ENCODE data around the gene SLC9A9. TPM values are rescaled to one million over a fixed set of nuclear protein-coding genes. Genes with fewer than 3 reads are reported as not detected.

The SLC9A9 gene
- total and polyA plus RNA-seq, 9 of the 15 experiments (the other 6 are each of a cell fraction or from before 2014, with no cell fraction given) = 0.03 to 0.13 TPM; not detected in 7

DNA sequence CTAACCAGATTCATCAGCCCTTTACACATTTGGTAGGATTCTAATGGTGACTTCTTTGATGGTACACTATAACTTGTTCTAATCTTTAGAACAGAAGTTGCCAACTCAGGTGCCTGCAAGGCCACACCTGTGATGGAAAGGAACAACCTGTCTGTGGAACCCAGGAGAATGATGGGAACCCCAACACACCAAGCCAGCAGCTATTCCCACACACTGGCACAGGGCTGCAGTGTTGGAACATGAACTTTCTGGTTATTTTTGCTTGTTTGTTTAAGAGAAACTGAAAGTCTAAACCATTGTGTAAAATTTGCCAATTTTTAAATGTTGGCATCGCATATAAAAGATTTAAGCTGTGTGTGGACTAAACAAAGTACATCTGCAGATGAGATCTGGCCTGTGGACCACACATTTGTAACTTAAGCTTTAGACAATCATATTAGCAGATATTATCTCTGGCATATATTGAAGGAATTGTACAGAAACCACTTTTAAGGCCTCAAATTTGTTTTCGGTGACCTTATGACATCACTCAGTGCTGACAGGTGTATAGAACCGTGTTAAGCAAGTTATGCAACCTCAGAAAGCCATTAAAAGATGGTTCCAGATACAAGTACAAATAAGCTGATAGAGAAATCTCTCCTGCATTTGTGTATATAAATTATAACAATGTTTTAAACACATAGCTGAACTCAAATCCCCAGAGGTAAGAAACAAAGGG, 242.9 kb downstream of the SLC9A9 start:
- no peak for FAIRE-seq
- Histone ChIP-seq H3K9me3 (replicated peaks; ENCODE audit: control insufficient read depth, insufficient read depth, low read depth, low read length) (no peaks in the 10 kb centered on the region), H3K27ac (ENCODE audit: extremely low read depth, low read depth, low read length) (no peak overlapping the region), H3K36me3 (ENCODE audit: control insufficient read depth, insufficient read depth, low read length) (no peaks in the 10 kb centered on the region), H3K4me3 (no peak overlapping the region), H2AFZ (ENCODE audit: low read depth, low read length) (no peak overlapping the region), H3K9ac (ENCODE audit: insufficient read depth in 1 of 2, low read depth in 2 of 2, low read length in 2 of 2) (no peak overlapping the region), H4K20me1 (replicated peaks; ENCODE audit: control insufficient read depth, insufficient read depth, low read length) (no peaks in the 10 kb centered on the region), H3K79me2 (ENCODE audit: control insufficient read depth, insufficient read depth, low read length) (no peaks in the 10 kb centered on the region), H3K4me1 (replicated peaks in 1 of 2; ENCODE audit: control insufficient read depth in 2 of 2, insufficient read depth in 2 of 2, low read length in 2 of 2) (no peaks in the 10 kb centered on the region), H3K27me3 (ENCODE audit: control insufficient read depth in 2 of 2, insufficient read depth in 2 of 2, low read length in 2 of 2) (no peaks in the 10 kb centered on the region), H3K4me2 (ENCODE audit: insufficient read depth, low read length) (no peak overlapping the region), H3K9me1 (ENCODE audit: control insufficient read depth, insufficient read depth, low read length) (no peaks in the 10 kb centered on the region)
- ChIA-PET CTCF (ENCODE audit: low intra/inter-chr PET ratio) (no interaction called here), POLR2A (no interaction called here)
- ATAC-seq = no peak
- intact Hi-C loops (cut with micrococcal nuclease) = no loop called here
- in situ Hi-C loops (cut with MboI) = no loop called here
- no peak for DNase-seq (ENCODE audit: extremely low read depth in 1 of 4, low spot score in 3 of 4)
- WGBS (ENCODE audit: insufficient coverage, low coverage, missing lambda C conversion rate) = 5% methylated on average over 3 of the region's 3 CpGs
- BruUV-seq (replicated peaks) = no TSS peak
- TF ChIP-seq MAZ (CRISPR knock-in tag; conservative IDR thresholded peaks at IDR 0.05 in 1 of 2, IDR thresholded peaks at IDR 0.05 in 1 of 2) = no peak
- no peak for TF ChIP-seq ZKSCAN1 (IDR thresholded peaks at IDR 0.05; ENCODE audit: low read depth, low read length)
- TF ChIP-seq, protein P1, sequence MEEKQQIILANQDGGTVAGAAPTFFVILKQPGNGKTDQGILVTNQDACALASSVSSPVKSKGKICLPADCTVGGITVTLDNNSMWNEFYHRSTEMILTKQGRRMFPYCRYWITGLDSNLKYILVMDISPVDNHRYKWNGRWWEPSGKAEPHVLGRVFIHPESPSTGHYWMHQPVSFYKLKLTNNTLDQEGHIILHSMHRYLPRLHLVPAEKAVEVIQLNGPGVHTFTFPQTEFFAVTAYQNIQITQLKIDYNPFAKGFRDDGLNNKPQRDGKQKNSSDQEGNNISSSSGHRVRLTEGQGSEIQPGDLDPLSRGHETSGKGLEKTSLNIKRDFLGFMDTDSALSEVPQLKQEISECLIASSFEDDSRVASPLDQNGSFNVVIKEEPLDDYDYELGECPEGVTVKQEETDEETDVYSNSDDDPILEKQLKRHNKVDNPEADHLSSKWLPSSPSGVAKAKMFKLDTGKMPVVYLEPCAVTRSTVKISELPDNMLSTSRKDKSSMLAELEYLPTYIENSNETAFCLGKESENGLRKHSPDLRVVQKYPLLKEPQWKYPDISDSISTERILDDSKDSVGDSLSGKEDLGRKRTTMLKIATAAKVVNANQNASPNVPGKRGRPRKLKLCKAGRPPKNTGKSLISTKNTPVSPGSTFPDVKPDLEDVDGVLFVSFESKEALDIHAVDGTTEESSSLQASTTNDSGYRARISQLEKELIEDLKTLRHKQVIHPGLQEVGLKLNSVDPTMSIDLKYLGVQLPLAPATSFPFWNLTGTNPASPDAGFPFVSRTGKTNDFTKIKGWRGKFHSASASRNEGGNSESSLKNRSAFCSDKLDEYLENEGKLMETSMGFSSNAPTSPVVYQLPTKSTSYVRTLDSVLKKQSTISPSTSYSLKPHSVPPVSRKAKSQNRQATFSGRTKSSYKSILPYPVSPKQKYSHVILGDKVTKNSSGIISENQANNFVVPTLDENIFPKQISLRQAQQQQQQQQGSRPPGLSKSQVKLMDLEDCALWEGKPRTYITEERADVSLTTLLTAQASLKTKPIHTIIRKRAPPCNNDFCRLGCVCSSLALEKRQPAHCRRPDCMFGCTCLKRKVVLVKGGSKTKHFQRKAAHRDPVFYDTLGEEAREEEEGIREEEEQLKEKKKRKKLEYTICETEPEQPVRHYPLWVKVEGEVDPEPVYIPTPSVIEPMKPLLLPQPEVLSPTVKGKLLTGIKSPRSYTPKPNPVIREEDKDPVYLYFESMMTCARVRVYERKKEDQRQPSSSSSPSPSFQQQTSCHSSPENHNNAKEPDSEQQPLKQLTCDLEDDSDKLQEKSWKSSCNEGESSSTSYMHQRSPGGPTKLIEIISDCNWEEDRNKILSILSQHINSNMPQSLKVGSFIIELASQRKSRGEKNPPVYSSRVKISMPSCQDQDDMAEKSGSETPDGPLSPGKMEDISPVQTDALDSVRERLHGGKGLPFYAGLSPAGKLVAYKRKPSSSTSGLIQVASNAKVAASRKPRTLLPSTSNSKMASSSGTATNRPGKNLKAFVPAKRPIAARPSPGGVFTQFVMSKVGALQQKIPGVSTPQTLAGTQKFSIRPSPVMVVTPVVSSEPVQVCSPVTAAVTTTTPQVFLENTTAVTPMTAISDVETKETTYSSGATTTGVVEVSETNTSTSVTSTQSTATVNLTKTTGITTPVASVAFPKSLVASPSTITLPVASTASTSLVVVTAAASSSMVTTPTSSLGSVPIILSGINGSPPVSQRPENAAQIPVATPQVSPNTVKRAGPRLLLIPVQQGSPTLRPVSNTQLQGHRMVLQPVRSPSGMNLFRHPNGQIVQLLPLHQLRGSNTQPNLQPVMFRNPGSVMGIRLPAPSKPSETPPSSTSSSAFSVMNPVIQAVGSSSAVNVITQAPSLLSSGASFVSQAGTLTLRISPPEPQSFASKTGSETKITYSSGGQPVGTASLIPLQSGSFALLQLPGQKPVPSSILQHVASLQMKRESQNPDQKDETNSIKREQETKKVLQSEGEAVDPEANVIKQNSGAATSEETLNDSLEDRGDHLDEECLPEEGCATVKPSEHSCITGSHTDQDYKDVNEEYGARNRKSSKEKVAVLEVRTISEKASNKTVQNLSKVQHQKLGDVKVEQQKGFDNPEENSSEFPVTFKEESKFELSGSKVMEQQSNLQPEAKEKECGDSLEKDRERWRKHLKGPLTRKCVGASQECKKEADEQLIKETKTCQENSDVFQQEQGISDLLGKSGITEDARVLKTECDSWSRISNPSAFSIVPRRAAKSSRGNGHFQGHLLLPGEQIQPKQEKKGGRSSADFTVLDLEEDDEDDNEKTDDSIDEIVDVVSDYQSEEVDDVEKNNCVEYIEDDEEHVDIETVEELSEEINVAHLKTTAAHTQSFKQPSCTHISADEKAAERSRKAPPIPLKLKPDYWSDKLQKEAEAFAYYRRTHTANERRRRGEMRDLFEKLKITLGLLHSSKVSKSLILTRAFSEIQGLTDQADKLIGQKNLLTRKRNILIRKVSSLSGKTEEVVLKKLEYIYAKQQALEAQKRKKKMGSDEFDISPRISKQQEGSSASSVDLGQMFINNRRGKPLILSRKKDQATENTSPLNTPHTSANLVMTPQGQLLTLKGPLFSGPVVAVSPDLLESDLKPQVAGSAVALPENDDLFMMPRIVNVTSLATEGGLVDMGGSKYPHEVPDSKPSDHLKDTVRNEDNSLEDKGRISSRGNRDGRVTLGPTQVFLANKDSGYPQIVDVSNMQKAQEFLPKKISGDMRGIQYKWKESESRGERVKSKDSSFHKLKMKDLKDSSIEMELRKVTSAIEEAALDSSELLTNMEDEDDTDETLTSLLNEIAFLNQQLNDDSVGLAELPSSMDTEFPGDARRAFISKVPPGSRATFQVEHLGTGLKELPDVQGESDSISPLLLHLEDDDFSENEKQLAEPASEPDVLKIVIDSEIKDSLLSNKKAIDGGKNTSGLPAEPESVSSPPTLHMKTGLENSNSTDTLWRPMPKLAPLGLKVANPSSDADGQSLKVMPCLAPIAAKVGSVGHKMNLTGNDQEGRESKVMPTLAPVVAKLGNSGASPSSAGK (IDR thresholded peaks at IDR 0.05) = no peak
- TF ChIP-seq, protein P2, sequence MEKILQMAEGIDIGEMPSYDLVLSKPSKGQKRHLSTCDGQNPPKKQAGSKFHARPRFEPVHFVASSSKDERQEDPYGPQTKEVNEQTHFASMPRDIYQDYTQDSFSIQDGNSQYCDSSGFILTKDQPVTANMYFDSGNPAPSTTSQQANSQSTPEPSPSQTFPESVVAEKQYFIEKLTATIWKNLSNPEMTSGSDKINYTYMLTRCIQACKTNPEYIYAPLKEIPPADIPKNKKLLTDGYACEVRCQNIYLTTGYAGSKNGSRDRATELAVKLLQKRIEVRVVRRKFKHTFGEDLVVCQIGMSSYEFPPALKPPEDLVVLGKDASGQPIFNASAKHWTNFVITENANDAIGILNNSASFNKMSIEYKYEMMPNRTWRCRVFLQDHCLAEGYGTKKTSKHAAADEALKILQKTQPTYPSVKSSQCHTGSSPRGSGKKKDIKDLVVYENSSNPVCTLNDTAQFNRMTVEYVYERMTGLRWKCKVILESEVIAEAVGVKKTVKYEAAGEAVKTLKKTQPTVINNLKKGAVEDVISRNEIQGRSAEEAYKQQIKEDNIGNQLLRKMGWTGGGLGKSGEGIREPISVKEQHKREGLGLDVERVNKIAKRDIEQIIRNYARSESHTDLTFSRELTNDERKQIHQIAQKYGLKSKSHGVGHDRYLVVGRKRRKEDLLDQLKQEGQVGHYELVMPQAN (IDR thresholded peaks at IDR 0.05; ENCODE audit: borderline replicate concordance) = no peak
- no peak for TF ChIP-seq ERF (CRISPR knock-in tag; IDR thresholded peaks at IDR 0.05)
- no peak for TF ChIP-seq SMARCE1 (IDR thresholded peaks at IDR 0.05)
- TF ChIP-seq MAFF (IDR thresholded peaks at IDR 0.05; ENCODE audit: low read length) = no peak
- no peak for TF ChIP-seq NR2C1 (IDR thresholded peaks at IDR 0.05)
- no peak for TF ChIP-seq NR2C1 (tag; IDR thresholded peaks at IDR 0.05)
